SIG-M5 treated with dmso at 0.1 percent for 504 hours (cell line): Measurements from ENCODE around the gene ZBP1.
A peak's percentile ranks its signal among the peaks of the same experiment; 100 is the strongest.
"Not testable (repeated sequence)": the region's sequence is repeated elsewhere in the genome, so short reads cannot be mapped to it uniquely, and the experiment has no call there.

Experiments
- DNase-seq: peaks from one replicate; lab custom pipeline; 2025; ENCODE audit not compliant: unreplicated experiment; lab: John Stamatoyannopoulos, UW

The ZBP1 gene

GRCh38 chr20:57647933-57648785, 27.9 kb upstream of the ZBP1 start:
- no peak for DNase-seq

DNA sequence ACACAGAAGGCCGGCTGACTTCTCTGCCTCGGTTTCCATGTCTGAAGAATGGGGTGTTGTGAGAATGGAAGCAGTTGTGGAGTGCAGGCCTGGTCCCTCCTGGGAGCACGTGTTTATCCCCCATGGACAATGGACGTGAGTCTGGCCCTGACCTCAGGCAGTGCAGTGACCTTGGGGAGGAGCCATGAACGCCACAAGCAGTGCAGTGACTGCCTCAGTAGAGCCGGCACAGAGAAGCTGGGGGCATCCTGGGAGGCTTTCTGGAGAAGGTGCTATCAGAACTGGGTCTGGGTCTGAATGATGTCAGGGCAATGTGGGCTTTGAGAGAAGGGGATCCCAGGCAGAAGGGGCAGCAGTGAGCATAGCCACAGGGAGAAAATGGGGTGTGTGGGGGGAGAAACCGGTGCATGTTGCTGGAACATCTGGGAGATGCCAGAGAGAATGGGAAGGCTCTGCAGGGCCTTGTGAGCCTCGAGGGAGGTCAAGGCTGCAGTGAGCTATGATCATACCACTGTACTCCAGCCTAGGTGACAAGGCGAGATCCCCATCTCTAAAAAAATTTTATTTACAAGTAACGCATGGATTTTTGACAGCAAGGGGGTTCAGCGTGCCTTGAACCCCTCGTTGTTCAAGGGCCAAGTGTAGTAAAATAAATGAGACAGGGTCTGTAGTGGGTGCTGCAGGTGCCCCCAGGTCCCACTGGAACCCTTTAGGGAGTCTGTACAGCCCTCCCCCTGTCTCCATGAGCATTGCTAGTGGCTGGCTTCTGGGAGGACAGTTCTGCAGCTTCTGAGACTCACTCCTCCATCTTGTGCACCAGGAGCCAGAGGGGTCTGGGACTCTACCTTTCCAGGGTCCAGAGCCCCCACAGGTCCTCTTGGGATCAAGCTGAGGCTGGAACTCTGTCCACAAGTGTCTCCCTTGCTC, 27.0 kb upstream of the ZBP1 start:
- no peak for DNase-seq

- DNase-seq, result no peak
These were observed 18.6 kb upstream of the ZBP1 start for GRCh38 chr20:57638895-57639236.

- DNase-seq, result no peak
These were observed 18.1 kb upstream of the ZBP1 start for GRCh38 chr20:57638173-57638894.

GRCh38 chr20:57633945-57634491, 13.8 kb upstream of the ZBP1 start:
- DNase-seq, result no peak

GRCh38 chr20:57632286-57632685, 12.1 kb upstream of the ZBP1 start:
- DNase-seq, result no peak

DNA sequence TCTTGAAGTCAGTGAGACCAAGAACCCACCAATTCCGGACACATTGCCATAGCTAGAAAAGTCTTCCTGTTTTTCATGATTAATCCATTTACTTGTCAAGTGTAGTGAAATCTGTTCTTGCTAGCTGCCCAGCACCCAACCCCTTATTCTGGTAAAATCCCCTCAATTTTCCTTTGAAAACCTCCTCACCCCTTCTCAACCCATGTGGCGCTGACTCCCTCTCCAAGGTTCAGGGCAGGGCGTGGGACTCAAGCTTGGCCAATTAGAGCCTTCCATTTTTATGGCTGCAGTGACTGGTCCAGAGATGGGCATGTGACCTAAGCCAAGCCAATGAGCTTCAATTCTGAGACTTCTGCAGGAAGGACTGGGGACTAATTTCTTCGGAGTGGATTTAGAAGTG, 9.8 kb upstream of the ZBP1 start:
- DNase-seq, result no peak

DNA sequence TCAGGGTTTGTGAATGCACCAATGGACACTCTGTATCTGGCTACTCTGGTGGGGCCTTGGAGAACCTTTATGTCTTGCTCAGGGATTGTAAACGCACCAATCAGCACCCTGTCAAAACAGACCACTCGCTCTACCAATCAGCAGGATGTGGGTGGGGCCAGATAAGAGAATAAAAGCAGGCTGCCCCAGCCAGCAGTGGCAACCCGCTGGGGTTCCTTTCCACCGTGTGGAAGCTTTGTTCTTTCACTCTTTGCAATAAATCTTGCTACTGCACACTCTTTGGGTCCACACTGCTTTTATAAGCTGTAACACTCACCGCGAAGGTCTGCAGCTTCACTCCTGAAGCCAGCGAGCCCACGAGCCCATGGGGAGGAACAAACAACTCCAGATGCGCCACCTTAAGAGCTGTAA, 9.3 kb upstream of the ZBP1 start:
- not testable (repeated sequence) for DNase-seq

DNA sequence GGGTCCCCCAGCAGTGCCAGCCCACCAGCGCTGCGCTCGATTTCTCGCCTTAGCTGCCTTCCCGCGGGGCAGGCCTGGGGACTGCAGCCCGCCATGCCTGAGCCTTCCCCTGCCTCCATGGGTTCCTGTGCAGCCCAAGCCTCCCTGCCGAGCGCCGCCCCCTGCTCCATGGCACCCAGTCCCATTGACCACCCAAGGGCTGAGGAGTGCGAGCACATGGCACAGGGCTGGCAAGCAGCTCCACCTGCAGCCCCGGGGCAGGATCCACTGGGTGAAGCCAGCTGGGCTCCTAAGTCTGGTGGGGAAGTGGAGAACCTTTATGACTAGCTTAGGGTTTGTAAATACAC, 8.7 kb upstream of the ZBP1 start:
- not testable (repeated sequence) for DNase-seq

DNA sequence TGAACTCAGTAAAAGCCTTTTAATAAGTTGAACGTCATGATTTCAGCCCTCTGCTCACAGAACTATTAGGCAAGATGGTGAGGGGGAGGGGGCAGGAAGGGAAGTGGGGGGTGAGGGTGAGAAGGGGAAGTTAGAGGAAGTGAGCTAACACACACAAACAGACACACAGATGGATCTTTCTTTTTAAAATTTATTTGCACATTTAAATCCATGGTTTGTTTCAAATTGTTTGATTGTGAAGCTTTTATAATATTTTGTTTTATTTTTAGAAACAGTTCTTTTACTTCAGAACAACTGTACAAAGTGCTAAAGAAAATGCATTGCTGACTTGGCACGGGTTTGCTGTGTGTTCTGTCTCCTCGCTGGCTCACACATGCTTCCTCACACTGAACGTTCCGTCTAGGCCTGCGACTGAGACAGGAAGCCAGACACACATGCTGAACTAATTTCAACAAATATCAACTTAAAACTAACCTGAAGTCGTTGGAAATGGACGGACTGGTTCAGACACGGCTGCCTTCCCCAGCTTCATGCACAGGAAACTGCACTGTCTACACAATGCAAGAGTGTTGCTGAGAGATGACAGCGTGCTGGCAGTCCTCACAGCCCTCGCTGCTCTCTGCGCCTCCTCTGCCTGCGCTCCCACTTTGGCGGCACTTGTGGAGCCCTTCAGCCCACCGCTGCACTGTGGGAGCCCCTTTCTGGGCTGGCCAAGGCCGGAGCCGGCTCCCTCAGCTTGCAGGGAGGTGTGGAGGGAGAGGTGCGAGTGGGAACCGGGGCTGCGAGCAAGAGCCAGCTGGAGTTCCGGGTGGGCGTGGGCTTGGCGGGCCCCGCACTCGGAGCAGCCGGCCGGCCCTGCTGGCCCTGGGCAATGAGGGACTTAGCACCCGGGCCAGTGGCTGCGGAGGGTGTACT, 8.1 kb upstream of the ZBP1 start:
- peak; percentile 90 for DNase-seq

- no peak for DNase-seq
These were observed 7.1 kb upstream of the ZBP1 start for GRCh38 chr20:57627339-57627738.

- no peak for DNase-seq
These were observed 5.8 kb upstream of the ZBP1 start for GRCh38 chr20:57625978-57626377.

DNA sequence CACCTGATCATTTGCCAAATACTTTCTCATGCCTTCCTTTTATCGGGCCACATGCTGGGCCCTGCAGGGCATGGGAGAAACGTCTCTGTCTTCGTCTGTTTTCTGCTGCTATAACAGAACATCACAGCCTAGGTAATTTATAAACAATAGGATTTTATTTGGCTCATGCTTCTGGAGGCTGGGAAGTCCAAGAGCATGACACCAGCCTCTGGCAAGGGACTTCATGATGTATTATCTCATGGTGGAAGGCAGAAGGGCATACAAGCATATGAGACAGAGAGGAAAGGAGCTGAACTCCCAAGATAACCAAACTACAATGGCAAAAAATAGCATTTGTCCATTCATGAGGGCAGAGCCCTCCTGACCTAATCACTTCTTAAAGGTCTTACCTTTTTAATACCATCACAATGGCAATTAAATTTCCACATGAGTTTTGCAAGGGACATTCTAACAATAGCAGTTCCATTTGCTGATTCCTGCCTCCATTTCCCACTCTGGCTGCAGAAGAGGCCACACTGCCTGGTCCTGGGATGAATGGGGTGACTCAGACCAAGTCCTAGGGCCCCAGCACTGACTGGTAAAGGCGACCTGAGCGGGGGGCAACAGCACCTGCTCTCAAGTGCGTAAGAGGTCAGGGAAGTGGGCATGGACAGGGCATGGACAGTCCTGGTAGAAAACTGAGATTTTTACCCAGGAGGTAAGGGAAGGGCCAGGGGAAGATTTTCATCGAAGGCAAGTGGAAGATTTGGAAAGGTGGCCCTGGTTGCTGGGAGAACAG, 5.1 kb upstream of the ZBP1 start:
- DNase-seq, result no peak

- DNase-seq, result no peak
These were observed 3.9 kb upstream of the ZBP1 start for GRCh38 chr20:57624124-57624523.

DNA sequence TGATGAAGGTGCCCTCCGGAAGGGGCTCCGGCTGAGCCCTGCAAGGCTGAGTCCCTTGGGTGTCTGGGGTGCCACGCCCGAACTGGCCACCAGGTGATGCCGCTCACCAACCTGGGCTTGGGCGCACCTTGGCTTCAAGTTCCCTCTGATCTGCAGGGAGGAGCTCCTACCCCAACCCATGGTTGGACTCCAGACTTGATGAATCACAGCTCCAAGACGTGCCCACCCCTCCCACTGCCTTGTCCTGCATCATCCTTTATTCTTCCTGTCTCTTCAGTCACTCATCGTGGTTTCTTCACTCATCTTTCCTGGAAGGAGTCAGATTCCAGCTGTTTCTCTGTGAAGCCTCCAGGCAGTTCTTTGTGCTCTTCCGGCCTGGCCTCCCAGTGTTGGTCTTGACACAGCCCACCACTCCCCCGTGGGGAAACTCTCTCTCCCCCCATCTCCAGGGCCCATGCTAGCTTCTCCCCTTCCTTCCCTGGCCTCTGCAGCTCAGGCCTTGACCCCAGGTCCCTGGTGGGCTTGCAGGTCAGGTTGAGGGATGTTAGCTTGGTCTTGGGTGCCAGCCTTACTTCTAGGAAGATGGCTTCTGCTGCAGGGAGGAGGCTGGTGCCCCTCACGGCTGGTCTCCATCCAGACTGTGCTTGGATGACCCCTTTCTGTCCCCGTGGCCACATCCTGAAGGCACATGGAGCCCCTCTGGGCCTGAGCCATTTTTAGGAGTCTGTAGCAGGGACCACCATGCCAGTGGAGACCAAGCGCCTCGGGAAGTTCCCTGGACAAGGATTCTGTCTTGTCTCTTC, 2.6 kb upstream of the ZBP1 start:
- DNase-seq, result peak; percentile 64

DNA sequence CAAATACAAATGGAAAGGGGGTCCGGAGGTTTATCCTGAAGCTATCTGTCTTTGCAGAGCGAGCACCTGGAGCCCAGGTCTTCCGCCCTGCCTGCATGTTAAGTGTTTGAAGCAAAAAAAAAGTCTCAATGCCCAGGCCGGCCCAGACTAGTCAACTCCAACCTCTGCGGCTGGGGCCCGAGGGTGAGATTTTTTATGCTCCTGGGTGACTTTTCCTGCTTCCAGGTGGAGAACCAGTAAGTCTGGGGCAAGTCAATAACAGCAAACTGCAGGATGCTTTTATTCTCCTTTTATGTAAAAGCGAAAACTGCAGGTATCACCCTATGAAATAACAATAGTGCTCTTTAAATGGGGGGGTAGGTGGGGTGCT, 2.0 kb upstream of the ZBP1 start:
- no peak for DNase-seq

DNA sequence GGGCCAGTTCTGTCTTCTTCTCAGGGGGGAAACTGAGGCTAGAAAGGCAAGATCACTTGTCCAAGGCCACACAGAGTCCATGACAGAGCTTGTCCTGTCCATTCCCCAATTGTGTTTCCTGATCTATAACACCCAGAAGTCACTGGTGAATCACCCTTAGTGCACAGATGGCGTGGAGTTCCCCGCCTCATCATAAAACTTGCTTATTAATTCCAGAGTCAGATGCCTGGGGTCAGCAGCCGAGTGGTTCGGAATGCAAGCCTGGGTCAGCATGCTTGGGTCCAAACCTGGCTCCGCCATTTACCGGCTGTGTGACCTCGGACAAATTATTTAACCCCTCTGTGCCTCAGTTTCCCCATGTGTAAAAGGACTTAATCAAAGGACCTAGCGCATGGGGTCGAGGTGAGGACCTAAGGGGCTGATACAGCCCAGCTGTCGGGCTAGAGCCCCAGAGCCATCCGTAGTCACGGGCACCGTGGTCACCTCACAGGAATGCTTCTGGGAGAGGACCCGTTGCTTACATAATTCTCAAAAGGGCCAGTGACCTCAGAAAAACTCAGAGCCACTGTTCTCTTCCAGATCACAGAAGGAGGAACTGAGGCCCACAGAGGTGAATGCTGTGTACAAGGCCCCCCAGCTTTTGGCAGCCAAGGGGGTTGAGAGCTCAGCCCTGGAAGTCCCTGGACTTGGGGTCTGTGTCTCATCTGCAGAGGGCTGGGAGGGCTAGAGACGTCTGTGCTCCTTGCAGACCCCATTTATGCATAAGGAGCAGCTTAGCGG, 1.4 kb upstream of the ZBP1 start:
- DNase-seq, result no peak

- DNase-seq, result no peak
These were observed 773 bp upstream of the ZBP1 start for GRCh38 chr20:57620999-57621398.
